Measurements from ENCODE around the gene PARD3.

The PARD3 gene

GRCh38 chr10:34135515-34135914 is 679.6 kb downstream of the PARD3 start:
- H4K20me1 ChIP-seq (ENCODE audit: insufficient read depth, low read length, poor library complexity, severe bottlenecking), result no peaks in the 10 kb centered on the region
- H3K9ac ChIP-seq (ENCODE audit: low read depth, low read length, poor library complexity, severe bottlenecking), result no peak overlapping the region
- H3K36me3 ChIP-seq (ENCODE audit: insufficient read depth, low read length), result peaks cover 2% of the 10 kb centered on the region; the same call in 1 of the 2 replicates
- H3K4me2 ChIP-seq (ENCODE audit: low read depth, low read length, poor library complexity, severe bottlenecking), result no peak overlapping the region
- no peaks in the 10 kb centered on the region for H3K9me2 ChIP-seq (replicated peaks; ENCODE audit: low read depth, low read length)
- no peaks in the 10 kb centered on the region for H3K27me3 ChIP-seq (ENCODE audit: insufficient read depth, low read length, poor library complexity, severe bottlenecking)
- no peaks in the 10 kb centered on the region for H3F3A ChIP-seq (ENCODE audit: low read depth)
- H3K9me3 ChIP-seq (ENCODE audit: insufficient read depth, low read depth, low read length), result no peaks in the 10 kb centered on the region
- H3K79me2 ChIP-seq (ENCODE audit: insufficient read depth, low read length), result no peaks in the 10 kb centered on the region
- TF ChIP-seq, protein P1, sequence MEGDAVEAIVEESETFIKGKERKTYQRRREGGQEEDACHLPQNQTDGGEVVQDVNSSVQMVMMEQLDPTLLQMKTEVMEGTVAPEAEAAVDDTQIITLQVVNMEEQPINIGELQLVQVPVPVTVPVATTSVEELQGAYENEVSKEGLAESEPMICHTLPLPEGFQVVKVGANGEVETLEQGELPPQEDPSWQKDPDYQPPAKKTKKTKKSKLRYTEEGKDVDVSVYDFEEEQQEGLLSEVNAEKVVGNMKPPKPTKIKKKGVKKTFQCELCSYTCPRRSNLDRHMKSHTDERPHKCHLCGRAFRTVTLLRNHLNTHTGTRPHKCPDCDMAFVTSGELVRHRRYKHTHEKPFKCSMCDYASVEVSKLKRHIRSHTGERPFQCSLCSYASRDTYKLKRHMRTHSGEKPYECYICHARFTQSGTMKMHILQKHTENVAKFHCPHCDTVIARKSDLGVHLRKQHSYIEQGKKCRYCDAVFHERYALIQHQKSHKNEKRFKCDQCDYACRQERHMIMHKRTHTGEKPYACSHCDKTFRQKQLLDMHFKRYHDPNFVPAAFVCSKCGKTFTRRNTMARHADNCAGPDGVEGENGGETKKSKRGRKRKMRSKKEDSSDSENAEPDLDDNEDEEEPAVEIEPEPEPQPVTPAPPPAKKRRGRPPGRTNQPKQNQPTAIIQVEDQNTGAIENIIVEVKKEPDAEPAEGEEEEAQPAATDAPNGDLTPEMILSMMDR (conservative IDR thresholded peaks at IDR 0.05; ENCODE audit: low read length), result no peak
- TF ChIP-seq EZH2phosphoT487 (IDR thresholded peaks at IDR 0.05; ENCODE audit: borderline replicate concordance), result no peak
- H3K4me3 ChIP-seq (ENCODE audit: low read length, poor library complexity, severe bottlenecking), result no peak overlapping the region
- H2AFZ ChIP-seq (ENCODE audit: low read length), result no peak overlapping the region
- peaks cover 28% of the 10 kb centered on the region for H3K4me1 ChIP-seq (ENCODE audit: insufficient read depth, low read length, poor library complexity, severe bottlenecking)

DNA sequence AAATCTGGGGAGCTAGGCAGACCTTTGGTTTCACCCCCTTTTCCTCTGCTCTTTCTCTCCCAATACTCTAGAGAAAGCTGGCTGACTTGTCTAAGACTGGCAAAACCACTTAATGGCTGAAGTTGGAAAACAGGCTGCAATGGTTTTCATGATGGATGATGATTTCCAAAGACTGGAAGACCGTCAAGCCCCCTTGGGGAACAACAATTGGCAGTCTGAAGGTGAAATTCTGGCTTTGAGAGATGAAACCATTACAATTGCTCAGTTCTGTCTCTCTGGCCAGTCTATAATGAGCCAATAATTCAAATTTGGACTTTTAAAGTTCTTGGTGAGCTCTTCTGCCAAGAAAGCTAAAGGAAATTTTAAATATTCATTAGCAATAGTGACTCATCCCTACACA is 680.5 kb downstream of the PARD3 start:
- Histone ChIP-seq H3K79me2 (ENCODE audit: insufficient read depth, low read length) (no peaks in the 10 kb centered on the region), H3K9ac (ENCODE audit: low read depth, low read length, poor library complexity, severe bottlenecking) (no peak overlapping the region), H2AFZ (ENCODE audit: low read length) (no peak overlapping the region), H3K4me1 (ENCODE audit: insufficient read depth, low read length, poor library complexity, severe bottlenecking) (peaks cover 28% of the 10 kb centered on the region), H3F3A (ENCODE audit: low read depth) (no peaks in the 10 kb centered on the region), H3K9me2 (replicated peaks; ENCODE audit: low read depth, low read length) (no peaks in the 10 kb centered on the region), H3K4me3 (ENCODE audit: low read length, poor library complexity, severe bottlenecking) (no peak overlapping the region), H3K27me3 (ENCODE audit: insufficient read depth, low read length, poor library complexity, severe bottlenecking) (no peaks in the 10 kb centered on the region), H3K36me3 (ENCODE audit: insufficient read depth, low read length) (peaks cover 7% of the 10 kb centered on the region; the same call in 1 of the 2 replicates), H3K9me3 (ENCODE audit: insufficient read depth, low read depth, low read length) (no peaks in the 10 kb centered on the region), H4K20me1 (ENCODE audit: insufficient read depth, low read length, poor library complexity, severe bottlenecking) (no peaks in the 10 kb centered on the region), H3K4me2 (ENCODE audit: low read depth, low read length, poor library complexity, severe bottlenecking) (no peak overlapping the region)
- TF ChIP-seq, protein P1 (conservative IDR thresholded peaks at IDR 0.05; ENCODE audit: low read length), result no peak
- no peak for TF ChIP-seq EZH2phosphoT487 (IDR thresholded peaks at IDR 0.05; ENCODE audit: borderline replicate concordance)

DNA sequence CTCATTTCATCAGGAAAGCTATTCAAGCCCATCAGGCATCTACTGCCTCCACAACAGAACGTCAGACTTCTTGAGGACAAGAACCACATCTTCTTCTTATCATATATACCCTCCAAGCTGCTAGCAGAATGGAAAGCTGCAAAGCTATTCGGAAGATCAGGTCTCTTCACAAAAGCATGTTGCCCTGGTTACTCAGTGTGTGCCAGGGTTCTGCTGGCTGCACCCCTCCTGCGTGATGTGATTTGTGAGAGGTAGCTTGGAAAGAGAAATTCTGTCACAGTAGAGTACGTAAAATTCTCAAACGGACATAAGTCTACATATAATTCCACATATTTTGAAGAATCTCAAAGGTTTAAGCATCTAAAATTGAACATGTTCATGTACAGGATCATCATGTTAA is 681.7 kb downstream of the PARD3 start:
- Histone ChIP-seq H2AFZ (ENCODE audit: low read length) (no peak overlapping the region), H4K20me1 (ENCODE audit: insufficient read depth, low read length, poor library complexity, severe bottlenecking) (no peaks in the 10 kb centered on the region), H3K4me2 (ENCODE audit: low read depth, low read length, poor library complexity, severe bottlenecking) (no peak overlapping the region), H3K27me3 (ENCODE audit: insufficient read depth, low read length, poor library complexity, severe bottlenecking) (no peaks in the 10 kb centered on the region), H3K36me3 (ENCODE audit: insufficient read depth, low read length) (peaks cover 7% of the 10 kb centered on the region; the same call in 1 of the 2 replicates), H3K4me1 (ENCODE audit: insufficient read depth, low read length, poor library complexity, severe bottlenecking) (peaks cover 28% of the 10 kb centered on the region), H3K79me2 (ENCODE audit: insufficient read depth, low read length) (no peaks in the 10 kb centered on the region), H3F3A (ENCODE audit: low read depth) (no peaks in the 10 kb centered on the region), H3K4me3 (ENCODE audit: low read length, poor library complexity, severe bottlenecking) (no peak overlapping the region), H3K9ac (ENCODE audit: low read depth, low read length, poor library complexity, severe bottlenecking) (no peak overlapping the region), H3K9me3 (ENCODE audit: insufficient read depth, low read depth, low read length) (no peaks in the 10 kb centered on the region), H3K9me2 (replicated peaks; ENCODE audit: low read depth, low read length) (no peaks in the 10 kb centered on the region)
- TF ChIP-seq EZH2phosphoT487 (IDR thresholded peaks at IDR 0.05; ENCODE audit: borderline replicate concordance), result no peak
- TF ChIP-seq, protein P1 (conservative IDR thresholded peaks at IDR 0.05; ENCODE audit: low read length), result no peak

All from Loucy (cell line).